Measurements from ENCODE around the gene CACNA2D2. TPM values are rescaled to one million over a fixed set of nuclear protein-coding genes. Genes with fewer than 3 reads are reported as not detected.

The CACNA2D2 gene
- total and polyA plus RNA-seq, 2 of the 4 experiments (the other 2 are of a cell fraction), result 0.15 TPM; not detected in 1

DNA sequence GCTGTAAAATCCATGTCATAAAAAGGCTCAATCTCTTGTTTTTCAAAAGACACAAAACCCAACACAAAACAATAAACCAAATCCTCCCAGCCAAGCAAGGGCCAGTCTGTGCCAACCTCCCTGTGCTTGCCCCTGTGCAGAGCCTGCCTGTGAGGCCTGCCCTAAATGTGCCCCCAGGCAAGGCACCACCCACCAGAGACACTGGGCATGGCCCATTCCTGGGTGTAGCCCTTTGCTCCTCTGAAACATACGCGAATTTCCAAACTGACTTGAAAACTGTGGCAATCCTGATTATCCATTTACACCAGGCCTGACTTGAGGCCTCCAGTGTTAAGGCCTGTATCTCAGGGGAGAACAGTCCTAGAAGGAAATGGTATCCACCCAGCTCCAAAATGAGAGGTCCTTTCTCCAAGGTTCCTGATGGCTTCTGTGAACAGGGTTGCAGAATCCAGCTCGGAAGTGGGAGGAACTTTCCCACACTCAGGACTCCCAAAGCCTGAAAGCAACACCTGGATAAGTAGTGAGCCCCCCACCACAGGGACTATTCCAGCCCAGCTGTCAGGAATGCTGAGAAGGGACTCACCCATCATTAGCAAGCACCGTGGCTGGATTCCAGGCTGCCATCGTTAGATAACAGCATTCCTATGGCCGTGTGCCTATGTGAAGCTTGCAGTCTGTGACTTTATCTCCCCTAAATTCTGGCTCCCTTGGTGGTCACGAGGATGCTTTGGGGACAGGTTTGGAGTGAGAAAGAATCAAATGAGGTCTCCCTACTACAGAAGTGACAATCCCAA lies 61.8 kb downstream of the CACNA2D2 start:
- Histone ChIP-seq H3K27me3 (ENCODE audit: control insufficient read depth, insufficient read depth, low read length) (peaks cover 86% of the 10 kb centered on the region), H3K14ac (replicated peaks; ENCODE audit: low read depth, low read length) (no peak overlapping the region), H4K91ac (ENCODE audit: insufficient read depth, low read depth, low read length) (no peak overlapping the region), H2BK5ac (ENCODE audit: low read depth, low read length, poor library complexity, severe bottlenecking) (no peak overlapping the region), H3K4me3 (ENCODE audit: insufficient read depth, low read depth, low read length) (no peak overlapping the region), H2BK15ac (ENCODE audit: low read depth, low read length) (no peak overlapping the region), H3K9me3 (ENCODE audit: control insufficient read depth, insufficient read depth, low read length) (no peaks in the 10 kb centered on the region), H2AK9ac (replicated peaks; ENCODE audit: low read depth, low read length, poor library complexity) (no peak overlapping the region), H4K8ac (ENCODE audit: low read depth in 2 of 2, low read length in 2 of 2) (no peak overlapping the region), H3K27ac (ENCODE audit: insufficient read depth, low read length) (no peak overlapping the region), H3K36me3 (ENCODE audit: control insufficient read depth, insufficient read depth, low read length) (no peaks in the 10 kb centered on the region), H4K5ac (ENCODE audit: low read depth, low read length) (no peak overlapping the region), H3K56ac (ENCODE audit: extremely low read depth, insufficient read depth, low read length) (no peak overlapping the region), H3K23ac (ENCODE audit: low read depth, low read length) (no peak overlapping the region), H3K79me1 (ENCODE audit: low read depth in 1 of 2, low read length in 2 of 2) (no peaks in the 10 kb centered on the region), H2BK20ac (ENCODE audit: low read depth, low read length) (no peak overlapping the region), H3K4me1 (ENCODE audit: control insufficient read depth, insufficient read depth, low read length) (no peaks in the 10 kb centered on the region), H3K9ac (ENCODE audit: low read depth, low read length) (no peak overlapping the region), H3K9me1 (ENCODE audit: insufficient read depth, low read length) (no peaks in the 10 kb centered on the region), H4K20me1 (ENCODE audit: insufficient read depth, low read length) (no peaks in the 10 kb centered on the region), H3K18ac (ENCODE audit: low read depth, low read length) (no peak overlapping the region), H3K4me2 (ENCODE audit: low read depth, low read length) (no peak overlapping the region), H2BK120ac (ENCODE audit: low read depth, low read length) (no peak overlapping the region), H2AFZ (replicated peaks; ENCODE audit: low read length, poor library complexity) (no peak overlapping the region), H3K4ac (ENCODE audit: low read depth, low read length) (no peak overlapping the region), H2AK5ac (ENCODE audit: low read depth, low read length) (no peak overlapping the region)
- DNase-seq, result no peak
- intact Hi-C loops (cut with micrococcal nuclease), result no loop called here
- TF ChIP-seq CHD1 (IDR thresholded peaks at IDR 0.05; ENCODE audit: low read depth, low read length), result no peak
- TF ChIP-seq, protein P1, sequence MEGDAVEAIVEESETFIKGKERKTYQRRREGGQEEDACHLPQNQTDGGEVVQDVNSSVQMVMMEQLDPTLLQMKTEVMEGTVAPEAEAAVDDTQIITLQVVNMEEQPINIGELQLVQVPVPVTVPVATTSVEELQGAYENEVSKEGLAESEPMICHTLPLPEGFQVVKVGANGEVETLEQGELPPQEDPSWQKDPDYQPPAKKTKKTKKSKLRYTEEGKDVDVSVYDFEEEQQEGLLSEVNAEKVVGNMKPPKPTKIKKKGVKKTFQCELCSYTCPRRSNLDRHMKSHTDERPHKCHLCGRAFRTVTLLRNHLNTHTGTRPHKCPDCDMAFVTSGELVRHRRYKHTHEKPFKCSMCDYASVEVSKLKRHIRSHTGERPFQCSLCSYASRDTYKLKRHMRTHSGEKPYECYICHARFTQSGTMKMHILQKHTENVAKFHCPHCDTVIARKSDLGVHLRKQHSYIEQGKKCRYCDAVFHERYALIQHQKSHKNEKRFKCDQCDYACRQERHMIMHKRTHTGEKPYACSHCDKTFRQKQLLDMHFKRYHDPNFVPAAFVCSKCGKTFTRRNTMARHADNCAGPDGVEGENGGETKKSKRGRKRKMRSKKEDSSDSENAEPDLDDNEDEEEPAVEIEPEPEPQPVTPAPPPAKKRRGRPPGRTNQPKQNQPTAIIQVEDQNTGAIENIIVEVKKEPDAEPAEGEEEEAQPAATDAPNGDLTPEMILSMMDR (conservative IDR thresholded peaks at IDR 0.05; ENCODE audit: low read depth, low read length), result no peak
- TF ChIP-seq CEBPB (IDR thresholded peaks at IDR 0.05; ENCODE audit: low read depth, low read length), result no peak
- no peak for TF ChIP-seq RCOR1 (IDR thresholded peaks at IDR 0.05; ENCODE audit: insufficient replicate concordance, low read length)
- TF ChIP-seq MAFK (IDR thresholded peaks at IDR 0.05; ENCODE audit: low read depth, low read length), result no peak
- no peak for TF ChIP-seq MXI1 (IDR thresholded peaks at IDR 0.05; ENCODE audit: borderline replicate concordance, low read depth, low read length)
- no peak for TF ChIP-seq POLR2A (IDR thresholded peaks at IDR 0.05; ENCODE audit: low read depth, low read length)
- no peak for TF ChIP-seq NFE2L2 (IDR thresholded peaks at IDR 0.05; ENCODE audit: low read depth, low read length)
- no peak for TF ChIP-seq MAZ (IDR thresholded peaks at IDR 0.05; ENCODE audit: borderline replicate concordance, low read depth, low read length)
- no peak for TF ChIP-seq SMC3 (IDR thresholded peaks at IDR 0.05; ENCODE audit: low read depth, low read length)
- TF ChIP-seq BHLHE40 (IDR thresholded peaks at IDR 0.05; ENCODE audit: low read depth, low read length), result no peak
- TF ChIP-seq, protein P2, sequence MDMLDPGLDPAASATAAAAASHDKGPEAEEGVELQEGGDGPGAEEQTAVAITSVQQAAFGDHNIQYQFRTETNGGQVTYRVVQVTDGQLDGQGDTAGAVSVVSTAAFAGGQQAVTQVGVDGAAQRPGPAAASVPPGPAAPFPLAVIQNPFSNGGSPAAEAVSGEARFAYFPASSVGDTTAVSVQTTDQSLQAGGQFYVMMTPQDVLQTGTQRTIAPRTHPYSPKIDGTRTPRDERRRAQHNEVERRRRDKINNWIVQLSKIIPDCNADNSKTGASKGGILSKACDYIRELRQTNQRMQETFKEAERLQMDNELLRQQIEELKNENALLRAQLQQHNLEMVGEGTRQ (IDR thresholded peaks at IDR 0.05; ENCODE audit: low read depth, low read length), result no peak
- TF ChIP-seq, protein P3, sequence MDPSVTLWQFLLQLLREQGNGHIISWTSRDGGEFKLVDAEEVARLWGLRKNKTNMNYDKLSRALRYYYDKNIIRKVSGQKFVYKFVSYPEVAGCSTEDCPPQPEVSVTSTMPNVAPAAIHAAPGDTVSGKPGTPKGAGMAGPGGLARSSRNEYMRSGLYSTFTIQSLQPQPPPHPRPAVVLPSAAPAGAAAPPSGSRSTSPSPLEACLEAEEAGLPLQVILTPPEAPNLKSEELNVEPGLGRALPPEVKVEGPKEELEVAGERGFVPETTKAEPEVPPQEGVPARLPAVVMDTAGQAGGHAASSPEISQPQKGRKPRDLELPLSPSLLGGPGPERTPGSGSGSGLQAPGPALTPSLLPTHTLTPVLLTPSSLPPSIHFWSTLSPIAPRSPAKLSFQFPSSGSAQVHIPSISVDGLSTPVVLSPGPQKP (IDR thresholded peaks at IDR 0.05; ENCODE audit: borderline replicate concordance, low read depth, low read length), result no peak
- TF ChIP-seq RFX5 (IDR thresholded peaks at IDR 0.05; ENCODE audit: low read depth, low read length), result no peak
- TF ChIP-seq FOS (IDR thresholded peaks at IDR 0.05; ENCODE audit: low read depth, low read length), result no peak
- TF ChIP-seq RAD21 (IDR thresholded peaks at IDR 0.05; ENCODE audit: low read length), result no peak
- in situ Hi-C loops (cut with MboI; ENCODE audit: low sequenced_read_pairs), result no loop called here
- ChIA-PET CTCF (no interaction called here), POLR2A (ENCODE audit: unreplicated experiment) (no interaction called here)
- WGBS, 2 experiments (ENCODE audit: extremely low coverage in 2 of 2, insufficient read length in 1 of 2), result no CpG with 5 or more reads among the region's 7 CpGs
- dilution Hi-C loops (cut with HindIII; ENCODE audit: low sequenced_read_pairs, unreplicated experiment), result no loop called here
- BruUV-seq (replicated peaks), result no TSS peak
- no peak for ATAC-seq (ENCODE audit: low read depth)
